SK-N-SH treated with all-trans-retinoic acid at 6 μM for 48 hours (cell line): ENCODE results near the gene LINGO1.

Experiments
- PPARA ChIP-seq: fragments of 250-450 bp; sonication (Bioruptor Pico); IDR thresholded peaks from 2 replicates; pipeline ENCODE4 v1.5.0; 2020; ENCODE audit warnings: mild to moderate bottlenecking, borderline replicate concordance
- RARB ChIP-seq: fragments of 250-450 bp; sonication (Bioruptor Pico); IDR thresholded peaks from 2 replicates; pipeline ENCODE4 v1.8.0; 2021; ENCODE audit warnings: mild to moderate bottlenecking, moderate library complexity
- ZC3H10 ChIP-seq: fragments of 250-450 bp; sonication (Bioruptor Pico); IDR thresholded peaks from 2 replicates; pipeline ENCODE4 v1.5.1; 2021; ENCODE audit warnings: mild to moderate bottlenecking, moderate library complexity
- ZFP3 ChIP-seq: fragments of 250-450 bp; sonication (Bioruptor Pico); IDR thresholded peaks from 2 replicates; pipeline ENCODE4 v1.5.0; 2020; ENCODE audit warnings: mild to moderate bottlenecking, moderate library complexity
- TF ChIP-seq, protein P1 (sequence below): fragments of 250-450 bp; sonication (Bioruptor Pico); IDR thresholded peaks from 2 replicates; pipeline ENCODE4 v1.8.0; 2020; ENCODE audit warnings: mild to moderate bottlenecking, moderate library complexity, borderline replicate concordance

DNA sequence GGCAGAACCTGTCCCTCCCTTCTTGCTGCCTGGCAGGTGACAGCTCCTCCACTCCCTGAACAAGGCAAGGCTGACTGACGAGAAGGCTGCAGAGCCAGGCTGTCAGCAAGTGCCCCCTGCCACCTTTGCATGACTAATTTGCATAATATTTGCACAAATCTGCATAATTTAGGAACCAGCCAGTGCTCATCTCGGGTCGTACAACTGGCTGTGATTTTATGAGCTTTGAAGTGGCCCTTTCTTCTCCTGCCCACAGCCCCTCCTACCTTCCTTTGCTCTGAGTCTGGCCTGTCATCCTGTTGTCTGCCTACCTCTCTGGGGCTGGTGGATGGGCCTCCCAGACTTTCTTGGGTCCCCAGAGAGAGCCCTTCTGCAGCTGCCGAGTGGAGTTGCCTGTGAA, 58.9 kb downstream of the LINGO1 start:
- no peak for TF ChIP-seq ZC3H10 (CRISPR knock-in tag)
- no peak for TF ChIP-seq PPARA
- TF ChIP-seq, protein P1, sequence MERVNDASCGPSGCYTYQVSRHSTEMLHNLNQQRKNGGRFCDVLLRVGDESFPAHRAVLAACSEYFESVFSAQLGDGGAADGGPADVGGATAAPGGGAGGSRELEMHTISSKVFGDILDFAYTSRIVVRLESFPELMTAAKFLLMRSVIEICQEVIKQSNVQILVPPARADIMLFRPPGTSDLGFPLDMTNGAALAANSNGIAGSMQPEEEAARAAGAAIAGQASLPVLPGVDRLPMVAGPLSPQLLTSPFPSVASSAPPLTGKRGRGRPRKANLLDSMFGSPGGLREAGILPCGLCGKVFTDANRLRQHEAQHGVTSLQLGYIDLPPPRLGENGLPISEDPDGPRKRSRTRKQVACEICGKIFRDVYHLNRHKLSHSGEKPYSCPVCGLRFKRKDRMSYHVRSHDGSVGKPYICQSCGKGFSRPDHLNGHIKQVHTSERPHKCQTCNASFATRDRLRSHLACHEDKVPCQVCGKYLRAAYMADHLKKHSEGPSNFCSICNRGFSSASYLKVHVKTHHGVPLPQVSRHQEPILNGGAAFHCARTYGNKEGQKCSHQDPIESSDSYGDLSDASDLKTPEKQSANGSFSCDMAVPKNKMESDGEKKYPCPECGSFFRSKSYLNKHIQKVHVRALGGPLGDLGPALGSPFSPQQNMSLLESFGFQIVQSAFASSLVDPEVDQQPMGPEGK (CRISPR knock-in tag) = no peak
- TF ChIP-seq RARB (CRISPR knock-in tag) = no peak
- no peak for TF ChIP-seq ZFP3 (CRISPR knock-in tag)
